GM18907 (cell line): ENCODE data around the gene WSCD2.

ENCODE experiments used
- ATAC-seq: cut with Tn5 transposase; IDR thresholded peaks from one replicate; pipeline ENCODE4 v1.9.1; 2021; ENCODE audit warnings: mild to moderate bottlenecking, moderate library complexity; ENCODE audit not compliant: unreplicated experiment

The WSCD2 gene

GRCh38 chr12:108126990-108127501 is 2.0 kb upstream of the WSCD2 start:
- no peak for ATAC-seq

GRCh38 chr12:108127654-108128053 is 1.4 kb upstream of the WSCD2 start:
- ATAC-seq, result no peak

- no peak for ATAC-seq
Observed at GRCh38 chr12:108128221-108129016, 669 bp upstream of the WSCD2 start.

GRCh38 chr12:108131035-108131434 is 1.9 kb downstream of the WSCD2 start:
- no peak for ATAC-seq

- ATAC-seq, result no peak
Observed at GRCh38 chr12:108131657-108132126, 2.6 kb downstream of the WSCD2 start.

- ATAC-seq, result no peak
Observed at GRCh38 chr12:108133482-108133881, 4.4 kb downstream of the WSCD2 start.

- ATAC-seq, result no peak
Observed at GRCh38 chr12:108134744-108135143, 5.7 kb downstream of the WSCD2 start.

GRCh38 chr12:108135627-108136026 is 6.5 kb downstream of the WSCD2 start:
- ATAC-seq, result no peak

GRCh38 chr12:108136697-108137096 is 7.6 kb downstream of the WSCD2 start:
- no peak for ATAC-seq

GRCh38 chr12:108139454-108139853 is 10.4 kb downstream of the WSCD2 start:
- no peak for ATAC-seq

GRCh38 chr12:108140501-108140900 is 11.4 kb downstream of the WSCD2 start:
- no peak for ATAC-seq

- no peak for ATAC-seq
Observed at GRCh38 chr12:108141600-108142130, 12.6 kb downstream of the WSCD2 start.

GRCh38 chr12:108143144-108143543 is 14.1 kb downstream of the WSCD2 start:
- no peak for ATAC-seq

GRCh38 chr12:108144080-108144479 is 15.0 kb downstream of the WSCD2 start:
- ATAC-seq, result no peak

GRCh38 chr12:108145011-108145410 is 15.9 kb downstream of the WSCD2 start:
- no peak for ATAC-seq

GRCh38 chr12:108146035-108146893 is 17.2 kb downstream of the WSCD2 start:
- ATAC-seq, result no peak

- no peak for ATAC-seq
Observed at GRCh38 chr12:108147279-108147678, 18.2 kb downstream of the WSCD2 start.

GRCh38 chr12:108148521-108149074 is 19.5 kb downstream of the WSCD2 start:
- ATAC-seq, result no peak

GRCh38 chr12:108150436-108150835 is 21.3 kb downstream of the WSCD2 start:
- no peak for ATAC-seq

GRCh38 chr12:108151533-108152169 is 22.6 kb downstream of the WSCD2 start:
- ATAC-seq, result no peak

- no peak for ATAC-seq
Observed at GRCh38 chr12:108152170-108152538, 23.1 kb downstream of the WSCD2 start.
